Esophagus (tissue), 2 donors: Measurements from ENCODE around the gene PDK2. TPM values are rescaled to one million over a fixed set of nuclear protein-coding genes. Genes with fewer than 3 reads are reported as not detected.
A peak's percentile ranks its signal among the peaks of the same experiment; 100 is the strongest.

ENCODE experiments used
- H3K27ac ChIP-seq, 2 donors: one replicate each; pipeline ENCODE4 v1.5.1; 2013; ENCODE audit warnings: low read depth in 2 of 2, mild to moderate bottlenecking in 2 of 2, inconsistent platforms in 1 of 2, low read length in 1 of 2, moderate library complexity in 1 of 2
- H3K27me3 ChIP-seq, 2 donors: one replicate each; pipeline ENCODE4 v1.6.1; 2013; ENCODE audit warnings: low read length in 2 of 2, control low read depth in 1 of 2, mild to moderate bottlenecking in 1 of 2; ENCODE audit not compliant: insufficient read depth in 2 of 2, control insufficient read depth in 1 of 2
- H3K36me3 ChIP-seq, 2 donors: one replicate each; pipeline ENCODE4 v1.6.1; 2013; ENCODE audit warnings: low read length in 1 of 2; ENCODE audit not compliant: control insufficient read depth in 2 of 2, insufficient read depth in 2 of 2
- H3K4me1 ChIP-seq, 2 donors: one replicate each; pipeline ENCODE4 v1.6.1; 2013; ENCODE audit warnings: low read length in 1 of 2; ENCODE audit not compliant: control insufficient read depth in 2 of 2, insufficient read depth in 2 of 2
- H3K4me3 ChIP-seq, 2 donors: one replicate each; pipeline ENCODE4 v1.5.1; 2013; ENCODE audit warnings: low read length in 2 of 2, mild to moderate bottlenecking in 2 of 2, low read depth in 1 of 2, moderate library complexity in 1 of 2
- H3K9me3 ChIP-seq, 2 donors: one replicate each; pipeline ENCODE4 v1.6.1; 2013; ENCODE audit warnings: mild to moderate bottlenecking in 2 of 2, low read depth in 1 of 2, low read length in 1 of 2, moderate library complexity in 1 of 2; ENCODE audit not compliant: control insufficient read depth in 2 of 2, insufficient read depth in 1 of 2
- WGBS, 2 donors: extraction: QIAGEN DNeasy Blood & Tissue Kit; methylation state at CpG; one replicate each; pipeline ENCODE4 v1.1.7; 2013; 5-methylcytosine and 5-hydroxymethylcytosine counted together
- polyA plus RNA-seq, 2 donors: library from polyadenylated mRNA; stranded (reverse); fragments of 200-250 nt; gene quantifications; one replicate each; pipeline ENCODE4 v1.2.3, GENCODE V29; 2013
- donor health status: healthy with polysubstance abuse.
- donor health status: Bipolar disorder and iron deficiency.

PDK2 gene
- polyA plus RNA-seq, 2 donors, result 12.1 to 13.5 TPM

GRCh38 chr17:50161023-50161910 lies 66.1 kb downstream of the PDK2 start:
- Histone ChIP-seq H3K27ac (peak overlapping the region; percentile 30 to 57), H3K4me1 (peaks cover 2 to 5% of the 10 kb centered on the region in 2 donors), H3K4me3 (peak overlapping the region; percentile 37 to 42)

More at GRCh38 chr17:50161023-50161910, 66.1 kb downstream of the PDK2 start:
- Histone ChIP-seq H3K36me3 (no peaks in the 10 kb centered on the region), H3K9me3 (no peaks in the 10 kb centered on the region), H3K27me3 (no peaks in the 10 kb centered on the region)
- WGBS, 2 donors, result 1% methylated on average over 52 to 53 of the region's 53 CpGs

Other genes starting within 250 kb of the PDK2 start
- not detected for gene TAC4, start 247.3 kb upstream of the PDK2 start, polyA plus RNA-seq
- 1 to 10 TPM in 1 of 2 donors, under 1 TPM in 1; 0.28 to 1.0 TPM for gene DLX4, start 126.2 kb upstream of the PDK2 start, polyA plus RNA-seq
- 1 to 10 TPM; 2.9 to 3.0 TPM for gene DLX3, start 100.1 kb upstream of the PDK2 start, polyA plus RNA-seq
- 10 to 100 TPM; 38.3 to 41.8 TPM for gene ITGA3, start 39.2 kb upstream of the PDK2 start, polyA plus RNA-seq
- under 1 TPM; 0.37 to 0.44 TPM for gene SAMD14, start 34.8 kb downstream of the PDK2 start, polyA plus RNA-seq
- gene PPP1R9B, start 55.3 kb downstream of the PDK2 start, polyA plus RNA-seq, result 10 to 100 TPM; 15.4 to 31.3 TPM
- gene SGCA, start 70.7 kb downstream of the PDK2 start, polyA plus RNA-seq, result 1 to 10 TPM; 7.1 to 10.0 TPM
- gene COL1A1, start 106.3 kb downstream of the PDK2 start, polyA plus RNA-seq, result 10 to 100 TPM; 11.8 to 12.8 TPM
- gene TMEM92, start 179.1 kb downstream of the PDK2 start, polyA plus RNA-seq, result under 1 TPM; 0.08 to 0.27 TPM